Large intestine (tissue), 3 donors: ENCODE results near the gene DGKE. TPM values are rescaled to one million over a fixed set of nuclear protein-coding genes. Genes with fewer than 3 reads are reported as not detected.

Experiments used
- DNase-seq, 2 donors: peaks; one replicate each; pipeline versions ENCODE4 v3.0.0 to v3.0.0-alpha.2; 2013
- H3K27ac ChIP-seq: one replicate; pipeline ENCODE4 v1.5.1; 2013; ENCODE audit warnings: low read length
- H3K27me3 ChIP-seq: 2 replicates; pipeline ENCODE4 v1.6.1; 2013; ENCODE audit warnings: low read length; ENCODE audit not compliant: control insufficient read depth, insufficient read depth
- H3K36me3 ChIP-seq: 2 replicates; pipeline ENCODE4 v1.6.1; 2013; ENCODE audit warnings: low read length; ENCODE audit not compliant: control insufficient read depth, insufficient read depth
- H3K4me1 ChIP-seq: one replicate; pipeline ENCODE4 v1.6.1; 2013; ENCODE audit warnings: low read length; ENCODE audit not compliant: control insufficient read depth, insufficient read depth
- H3K4me3 ChIP-seq: one replicate; pipeline ENCODE4 v1.5.1; 2013; ENCODE audit warnings: low read length
- H3K9me3 ChIP-seq: one replicate; pipeline ENCODE4 v1.6.1; 2013; ENCODE audit warnings: mild to moderate bottlenecking, low read depth, low read length, moderate library complexity; ENCODE audit not compliant: control insufficient read depth
- WGBS: methylation state at CpG from one replicate; pipeline ENCODE4 v1.1.5; 2013; ENCODE audit warnings: low lambda C conversion rate; ENCODE audit not compliant: insufficient coverage; 5-methylcytosine and 5-hydroxymethylcytosine counted together
- polyA plus RNA-seq: library from polyadenylated mRNA; unstranded; fragments of 120-200 nt; gene quantifications from one replicate; pipeline ENCODE4 v1.2.1, GENCODE V29; 2013

The DGKE gene
- polyA plus RNA-seq, 1 donor: 4.2 TPM

DNA sequence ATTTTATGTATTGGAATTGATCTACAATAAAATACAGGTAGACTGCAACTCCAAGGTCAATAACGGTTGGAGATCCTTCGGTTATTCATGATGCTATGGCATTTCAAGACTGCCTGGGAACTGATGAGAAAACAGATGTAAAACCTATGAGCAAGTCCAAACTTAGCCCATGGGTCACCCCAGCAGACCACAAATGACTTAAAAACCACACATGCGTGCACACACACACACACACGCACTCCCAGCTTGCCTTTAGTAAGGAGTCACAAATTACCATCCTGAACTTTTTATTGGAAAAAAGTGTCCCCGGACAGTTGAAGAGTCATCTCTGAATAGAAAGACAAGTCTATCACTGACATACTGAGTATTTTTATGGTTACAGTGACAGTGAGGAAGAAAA, 53.2 kb downstream of the DGKE start:
- Histone ChIP-seq H3K9me3 (peaks cover 12% of the 10 kb centered on the region), H3K27me3 (no peaks in the 10 kb centered on the region), H3K36me3 (peaks cover 47% of the 10 kb centered on the region), H3K4me3 (no peak overlapping the region), H3K27ac (peak overlapping the region; percentile 35), H3K4me1 (peaks cover 13% of the 10 kb centered on the region)
- DNase-seq: no peak
- 100% methylated on average over 1 of the region's 5 CpGs for WGBS

DNA sequence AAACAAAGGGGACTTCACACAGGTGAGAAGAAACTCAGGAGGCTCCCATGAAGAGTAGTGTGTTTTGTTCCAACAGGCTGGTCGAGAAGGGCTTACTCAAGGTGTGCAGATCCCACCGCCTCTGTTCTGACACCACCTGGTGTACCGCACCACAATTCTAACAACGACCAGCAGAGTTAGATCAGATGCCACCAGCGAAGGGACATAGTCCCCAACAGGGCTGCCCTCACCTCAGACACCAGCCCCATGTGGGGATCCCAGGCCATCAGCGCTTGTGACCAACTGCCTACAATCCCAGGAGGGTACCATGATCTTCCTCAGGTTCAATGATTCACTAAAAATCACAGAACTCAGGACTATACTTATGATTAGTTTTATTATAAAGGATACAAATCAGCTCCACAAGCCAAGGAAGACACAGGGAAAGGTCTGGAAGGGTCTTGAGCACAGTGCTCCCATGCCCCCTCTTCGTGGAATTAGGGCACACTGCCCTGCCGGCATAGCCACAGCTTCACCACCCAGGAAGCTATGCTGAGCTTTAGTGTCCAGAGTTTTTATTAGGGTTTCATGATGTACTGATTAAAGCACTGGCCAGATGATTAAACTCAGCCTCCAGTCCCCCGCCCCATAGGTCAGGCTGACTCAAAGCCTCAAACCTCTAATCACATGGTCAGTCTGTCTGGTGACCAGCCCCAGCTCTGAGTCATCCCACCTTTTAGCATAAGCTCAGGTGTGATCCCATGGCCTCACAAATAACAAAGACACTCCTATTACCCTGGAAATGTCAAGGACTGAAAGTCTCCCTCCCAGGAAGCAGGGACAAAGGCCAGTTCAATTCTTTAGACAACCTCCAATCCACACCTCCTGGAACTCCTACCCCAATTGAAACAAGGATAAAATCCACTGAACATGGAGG, 53.9 kb downstream of the DGKE start:
- Histone ChIP-seq H3K27ac (no peak overlapping the region), H3K27me3 (no peaks in the 10 kb centered on the region), H3K9me3 (peaks cover 12% of the 10 kb centered on the region), H3K4me1 (peaks cover 13% of the 10 kb centered on the region), H3K36me3 (peaks cover 52% of the 10 kb centered on the region), H3K4me3 (no peak overlapping the region)
- DNase-seq: no peak
- WGBS: 100% methylated on average over 1 of the region's 9 CpGs

DNA sequence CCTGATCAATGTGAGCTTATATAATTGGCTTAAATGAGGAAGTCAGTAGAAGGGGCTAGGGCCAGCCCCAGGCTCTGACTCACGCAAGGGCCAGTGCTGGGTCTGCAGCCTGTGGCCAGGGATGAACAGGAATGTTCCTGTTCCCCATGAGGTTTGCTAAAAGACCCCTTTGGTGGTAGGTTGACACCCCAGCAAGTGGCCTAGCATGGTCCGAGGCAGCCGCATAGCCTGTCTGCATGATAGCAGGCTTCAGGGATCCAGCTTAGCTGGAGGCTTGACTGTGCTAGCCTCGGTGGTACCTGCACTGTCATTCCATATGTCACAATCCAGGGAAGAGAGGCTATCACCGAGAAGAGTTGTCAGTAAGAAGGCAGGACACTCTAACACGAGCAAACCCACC, 56.4 kb downstream of the DGKE start:
- H3K27ac ChIP-seq: no peak overlapping the region
- no peak for DNase-seq
- H3K9me3 ChIP-seq: peaks cover 12% of the 10 kb centered on the region
- peaks cover 77% of the 10 kb centered on the region for H3K36me3 ChIP-seq
- no peaks in the 10 kb centered on the region for H3K27me3 ChIP-seq
- no CpG with 5 or more reads among the region's 6 CpGs for WGBS
- H3K4me1 ChIP-seq: peaks cover 13% of the 10 kb centered on the region
- no peak overlapping the region for H3K4me3 ChIP-seq

DNA sequence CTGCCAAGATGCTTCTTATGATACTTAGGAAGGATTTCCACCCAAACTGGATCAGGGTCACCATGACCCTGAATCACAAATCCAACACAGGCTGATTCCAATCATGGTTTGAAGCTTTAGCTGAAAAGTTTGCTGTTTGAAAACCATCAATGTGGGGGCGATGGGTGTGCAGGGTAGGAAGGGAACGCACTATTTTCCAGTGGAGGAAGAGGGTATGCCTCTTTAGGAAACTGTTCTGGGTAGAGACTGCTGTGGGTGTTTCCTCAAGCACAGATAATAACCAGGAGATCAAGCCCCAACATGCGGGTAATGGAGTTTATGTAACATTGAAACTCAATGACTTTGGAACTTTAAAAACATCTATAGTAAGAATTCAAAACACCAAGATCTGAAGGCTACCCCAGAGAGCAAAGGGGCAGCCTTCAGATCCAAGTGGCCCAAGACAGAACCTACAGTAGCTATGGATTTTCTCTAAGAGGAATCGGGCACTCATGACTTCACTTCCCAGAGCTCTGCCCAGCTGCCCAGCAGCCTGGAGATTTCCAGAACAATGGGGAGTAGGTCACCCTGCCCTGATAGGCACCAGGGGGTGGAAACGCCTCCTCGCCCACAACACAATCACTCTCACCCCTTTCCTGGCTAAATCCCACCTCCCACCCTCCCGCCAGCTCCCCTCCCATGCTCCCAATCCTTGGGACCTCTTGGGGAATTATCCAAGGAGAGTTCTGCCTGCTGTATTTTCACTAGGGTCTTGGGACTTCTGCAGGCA, 57.1 kb downstream of the DGKE start:
- no peak for DNase-seq
- 100% methylated on average over 2 of the region's 7 CpGs for WGBS
- peaks cover 82% of the 10 kb centered on the region for H3K36me3 ChIP-seq

DNA sequence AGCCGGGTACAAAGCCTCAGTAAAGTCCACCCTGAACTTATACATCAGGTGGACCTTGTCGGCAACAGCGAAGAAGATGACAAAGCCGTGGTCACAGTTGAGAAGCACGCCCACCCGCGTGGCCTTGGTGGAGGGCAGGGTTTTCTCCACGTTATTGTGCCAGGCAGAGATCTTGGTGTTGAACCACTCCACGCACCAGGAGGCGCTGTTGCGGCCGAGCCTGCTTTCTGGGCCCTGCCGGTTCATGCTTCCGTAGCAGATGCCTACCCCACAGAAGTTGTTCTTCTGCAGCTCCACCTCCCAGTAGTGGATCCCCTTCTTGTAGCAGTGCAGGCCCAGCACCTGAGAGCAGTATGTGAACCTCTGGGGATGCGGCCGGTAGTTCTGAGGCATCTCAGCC, 57.8 kb downstream of the DGKE start:
- Histone ChIP-seq H3K4me1 (peaks cover under 1% of the 10 kb centered on the region), H3K4me3 (no peak overlapping the region), H3K36me3 (peaks cover 88% of the 10 kb centered on the region), H3K27ac (no peak overlapping the region), H3K27me3 (no peaks in the 10 kb centered on the region), H3K9me3 (peaks cover 12% of the 10 kb centered on the region)
- WGBS: no CpG with 5 or more reads among the region's 16 CpGs
- DNase-seq: no peak

More for the DNA sequence above, 57.1 kb downstream of the DGKE start:
- Histone ChIP-seq H3K27ac (no peak overlapping the region), H3K9me3 (peaks cover 12% of the 10 kb centered on the region), H3K4me3 (no peak overlapping the region), H3K27me3 (no peaks in the 10 kb centered on the region), H3K4me1 (peaks cover 7% of the 10 kb centered on the region)

DNA sequence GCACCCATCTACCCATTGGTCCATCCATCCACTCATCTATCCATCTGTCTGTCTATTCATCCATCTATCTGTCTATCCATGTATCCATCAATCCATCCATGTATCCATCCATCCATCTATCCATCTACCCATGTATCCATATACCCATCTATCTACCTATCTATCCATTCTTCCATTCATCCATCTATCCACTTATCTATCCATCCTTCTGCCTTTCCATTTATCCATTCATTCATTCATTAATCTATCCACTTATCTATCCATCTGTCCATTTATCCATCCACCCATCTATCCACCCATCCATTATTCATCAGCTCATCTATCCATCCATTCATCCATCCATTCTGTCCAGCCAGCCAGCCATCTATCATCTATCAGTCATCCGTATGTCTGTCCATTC, 58.4 kb downstream of the DGKE start:
- H3K36me3 ChIP-seq: peaks cover 92% of the 10 kb centered on the region
- peaks cover 12% of the 10 kb centered on the region for H3K9me3 ChIP-seq
- H3K4me3 ChIP-seq: no peak overlapping the region
- no peak for DNase-seq
- WGBS: no CpG with 5 or more reads among the region's 1 CpG
- H3K27me3 ChIP-seq: no peaks in the 10 kb centered on the region
- peaks cover under 1% of the 10 kb centered on the region for H3K4me1 ChIP-seq
- no peak overlapping the region for H3K27ac ChIP-seq

DNA sequence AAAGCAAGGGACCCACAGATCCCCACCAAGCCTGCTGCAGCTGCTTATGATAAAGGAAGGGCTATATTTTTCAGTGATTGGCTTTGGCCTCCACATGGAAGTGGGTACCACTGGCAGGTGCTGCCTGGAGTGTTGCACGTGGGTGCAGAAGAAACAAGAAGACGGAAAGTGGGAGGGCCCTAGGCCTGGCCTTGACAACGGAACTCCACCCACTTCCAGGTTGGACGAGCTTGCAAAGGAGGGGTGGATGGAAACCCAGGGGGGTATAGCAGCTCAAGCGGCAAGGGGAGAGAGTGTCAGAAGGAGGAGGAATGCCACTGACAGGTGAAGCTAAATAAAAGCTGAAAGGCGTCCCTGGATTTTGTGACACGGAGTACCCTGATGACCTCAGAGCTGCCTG, 59.6 kb downstream of the DGKE start:
- no peak overlapping the region for H3K27ac ChIP-seq
- peaks cover 2% of the 10 kb centered on the region for H3K9me3 ChIP-seq
- H3K4me1 ChIP-seq: peaks cover 3% of the 10 kb centered on the region
- H3K36me3 ChIP-seq: peaks cover 91% of the 10 kb centered on the region
- H3K4me3 ChIP-seq: no peak overlapping the region
- no peak for DNase-seq
- WGBS: 80% methylated on average over 3 of the region's 7 CpGs
- H3K27me3 ChIP-seq: no peaks in the 10 kb centered on the region

DNA sequence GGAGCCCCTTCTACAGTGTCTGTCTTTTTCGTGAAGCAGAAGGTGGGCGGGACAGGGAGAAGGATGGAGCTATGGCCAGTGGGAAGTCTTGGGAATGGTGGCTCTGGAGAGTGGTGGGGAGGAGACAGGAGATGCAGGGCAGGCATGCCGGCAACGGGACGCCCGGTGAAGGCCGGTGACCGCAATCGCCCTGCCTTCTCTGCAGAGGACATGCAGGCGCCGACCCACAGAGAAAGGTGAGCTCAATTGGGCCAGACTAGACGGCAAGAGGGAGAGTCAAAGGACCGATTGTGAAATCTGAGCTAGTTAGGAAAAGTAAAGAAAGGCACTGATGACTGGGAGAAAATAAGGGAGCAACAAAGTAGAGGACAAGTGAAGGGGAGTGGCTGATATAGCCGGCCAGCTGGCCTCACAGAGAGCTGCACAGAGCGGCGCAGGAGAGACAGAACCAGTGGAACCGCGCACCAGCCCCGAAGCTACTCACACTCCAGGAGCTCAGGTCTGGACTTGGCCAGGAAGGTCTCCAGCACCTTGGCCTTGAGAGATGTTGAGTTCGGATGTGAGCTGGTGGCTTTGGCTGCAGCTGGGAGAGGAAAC, 61.0 kb downstream of the DGKE start:
- H3K27ac ChIP-seq: no peak overlapping the region
- DNase-seq: no peak
- no peaks in the 10 kb centered on the region for H3K27me3 ChIP-seq
- peaks cover 92% of the 10 kb centered on the region for H3K36me3 ChIP-seq
- peaks cover 3% of the 10 kb centered on the region for H3K4me1 ChIP-seq
- no peak overlapping the region for H3K4me3 ChIP-seq
- 80% methylated on average over 1 of the region's 20 CpGs for WGBS
- H3K9me3 ChIP-seq: no peaks in the 10 kb centered on the region

DNA sequence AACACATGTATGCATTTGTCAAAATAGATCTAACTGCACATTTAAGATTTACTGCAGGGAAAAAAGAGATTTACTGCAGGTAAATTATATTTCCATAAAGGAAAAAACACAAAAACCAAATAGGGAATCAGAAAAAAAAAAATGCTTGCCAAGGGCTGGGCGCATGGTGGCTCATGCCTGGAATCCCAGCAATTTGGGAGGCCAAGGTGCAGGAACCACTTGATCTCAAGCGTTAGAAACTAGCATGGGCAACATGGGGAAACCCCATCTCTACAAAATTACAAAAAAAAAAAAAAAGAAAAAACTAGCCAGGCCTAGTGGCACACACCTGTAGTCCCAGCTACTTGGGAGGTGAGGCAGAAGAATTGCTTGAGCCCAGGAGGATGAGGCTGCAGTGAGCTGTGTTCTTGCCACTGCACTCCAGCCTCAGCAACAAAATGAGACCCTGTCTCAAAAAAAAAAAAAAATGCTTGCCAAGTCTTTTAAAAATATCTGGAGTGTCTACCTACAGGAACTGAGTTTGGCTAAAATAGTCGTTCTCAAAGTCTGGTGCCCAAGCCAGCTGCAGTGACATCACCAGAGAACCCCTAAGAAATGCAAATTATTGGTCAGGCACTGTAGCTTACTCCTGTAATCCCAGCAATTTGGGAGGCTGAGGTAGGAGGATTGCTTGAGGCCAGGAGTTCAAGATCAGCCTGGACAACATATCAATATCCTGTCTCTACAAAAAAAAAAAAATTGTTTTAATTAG, 62.4 kb downstream of the DGKE start:
- H3K27me3 ChIP-seq: no peaks in the 10 kb centered on the region
- H3K4me1 ChIP-seq: peaks cover 3% of the 10 kb centered on the region
- no peak overlapping the region for H3K4me3 ChIP-seq
- WGBS: no CpG with 5 or more reads among the region's 3 CpGs
- H3K9me3 ChIP-seq: no peaks in the 10 kb centered on the region
- H3K36me3 ChIP-seq: peaks cover 91% of the 10 kb centered on the region
- DNase-seq: no peak
- H3K27ac ChIP-seq: no peak overlapping the region

DNA sequence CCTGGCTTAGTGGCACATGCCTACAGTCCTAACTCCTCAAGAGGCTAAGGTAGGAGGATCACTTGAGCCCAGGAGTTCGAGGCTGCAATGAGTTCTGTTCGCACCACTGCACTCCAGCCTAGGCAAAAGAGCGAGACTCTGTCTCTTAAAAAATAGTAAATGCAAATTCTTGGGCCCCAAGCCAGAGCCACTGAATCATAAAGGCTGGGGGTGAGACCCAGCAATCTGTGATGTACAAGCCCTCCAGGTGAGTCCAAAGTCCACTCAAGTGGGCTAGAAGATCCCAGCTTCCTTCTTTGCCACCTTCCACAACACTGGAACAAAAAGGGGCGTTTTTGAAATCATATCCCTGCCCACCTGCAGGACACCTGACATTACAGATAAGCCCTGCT, 63.0 kb downstream of the DGKE start:
- Histone ChIP-seq H3K4me1 (peaks cover 3% of the 10 kb centered on the region), H3K27me3 (no peaks in the 10 kb centered on the region), H3K9me3 (no peaks in the 10 kb centered on the region), H3K36me3 (peaks cover 91% of the 10 kb centered on the region), H3K27ac (no peak overlapping the region), H3K4me3 (no peak overlapping the region)
- DNase-seq: peak in 1 of 2 donors; percentile 46
- no CpG with 5 or more reads among the region's 4 CpGs for WGBS
